ENCODE results near the gene AP3B2. TPM values are rescaled to one million over a fixed set of nuclear protein-coding genes. Genes with fewer than 3 reads are reported as not detected.
"Not testable (repeated sequence)": the region's sequence is repeated elsewhere in the genome, so short reads cannot be mapped to it uniquely, and the experiment has no call there.

Gene AP3B2
- total and polyA plus RNA-seq, 2 donors (not counting 3 experiments of a cell fraction or from before 2014, with no cell fraction given): not detected

- peaks cover 2% of the 10 kb centered on the region for H3K4me1 ChIP-seq (ENCODE audit: control insufficient read depth, extremely low read depth, insufficient read depth, low read length)
- H3K27ac ChIP-seq (ENCODE audit: insufficient read depth, low read depth, low read length): no peak overlapping the region
- no peak for TF ChIP-seq MAX (IDR thresholded peaks at IDR 0.05; ENCODE audit: insufficient read depth, insufficient read length)
- no peak for TF ChIP-seq POLR2AphosphoS5 (IDR thresholded peaks at IDR 0.05; ENCODE audit: insufficient read depth, low read depth, low read length)
- no peak for TF ChIP-seq CTCF (IDR thresholded peaks at IDR 0.05; ENCODE audit: extremely low read depth in 1 of 2, insufficient read depth in 1 of 2, low read depth in 1 of 2, low read length in 2 of 2)
- TF ChIP-seq MYC (IDR thresholded peaks at IDR 0.05; ENCODE audit: low read depth, low read length): no peak
- TF ChIP-seq POLR2A (IDR thresholded peaks at IDR 0.05; ENCODE audit: low read depth, low read length): no peak
- no peak for TF ChIP-seq FOS (IDR thresholded peaks at IDR 0.05; ENCODE audit: borderline replicate concordance, insufficient read depth, low read length)
- no peak for TF ChIP-seq EZH2 (IDR thresholded peaks at IDR 0.05; ENCODE audit: borderline replicate concordance, low read depth, low read length, severe bottlenecking)
- TF ChIP-seq JUN (IDR thresholded peaks at IDR 0.05; ENCODE audit: borderline replicate concordance, insufficient read depth, insufficient read length, low read depth): no peak
- TF ChIP-seq GATA2 (IDR thresholded peaks at IDR 0.05; ENCODE audit: insufficient read depth, insufficient read length, low read depth, low read length): no peak
- no peaks in the 10 kb centered on the region for H4K20me1 ChIP-seq (replicated peaks; ENCODE audit: control insufficient read depth, extremely low read depth, insufficient read depth, low read length)
- BruUV-seq (replicated peaks): no TSS peak
- H2AFZ ChIP-seq (ENCODE audit: low read depth, low read length): peak overlapping the region; percentile 47
- H3K4me3 ChIP-seq (replicated peaks in 1 of 3; ENCODE audit: insufficient read depth in 1 of 3, low read depth in 1 of 3, low read length in 3 of 3): peak overlapping the region in 1 of 3 experiments; percentile 17
- no peak overlapping the region for H3K9ac ChIP-seq (replicated peaks; ENCODE audit: extremely low read depth, insufficient read depth, low read length)
- H3K9me1 ChIP-seq (replicated peaks; ENCODE audit: control insufficient read depth, extremely low read depth, insufficient read depth, low read length): no peaks in the 10 kb centered on the region
- CTCF ChIA-PET: interaction anchor here (0.6 to 1.1 kb wide), 3 partner anchors 41 to 291 kb away, joined by 3 read pairs; no protein-coding TSS in a partner anchor
- POLR2A ChIA-PET: no interaction called here
- no peaks in the 10 kb centered on the region for H3K79me2 ChIP-seq (ENCODE audit: control insufficient read depth, insufficient read depth, low read length)
- no peaks in the 10 kb centered on the region for H3K36me3 ChIP-seq (ENCODE audit: control insufficient read depth in 2 of 2, extremely low read depth in 1 of 2, insufficient read depth in 2 of 2, low read length in 2 of 2)
- intact Hi-C loops (cut with micrococcal nuclease): loop anchor here (1.0 to 2.0 kb wide), 3 partner anchors 41 to 101 kb away; no protein-coding TSS in a partner anchor
- H3K27me3 ChIP-seq (ENCODE audit: control insufficient read depth in 2 of 2, insufficient read depth in 2 of 2, low read length in 2 of 2): no peaks in the 10 kb centered on the region
- no peaks in the 10 kb centered on the region for H3K9me3 ChIP-seq (replicated peaks; ENCODE audit: control insufficient read depth, insufficient read depth, low read length)
- no peak for FAIRE-seq
- dilution Hi-C loops (cut with MboI; ENCODE audit: extremely low pct_ligation_motif_present, low sequenced_read_pairs): no loop called here
- no peak for DNase-seq (ENCODE audit: low read depth, low spot score)
- H3K4me2 ChIP-seq (ENCODE audit: insufficient read depth, low read length): peak overlapping the region; percentile 35
Measured at GRCh38 chr15:82709081-82709420, 624 bp downstream of the AP3B2 start.

GRCh38 chr15:82705856-82706255 is 3.8 kb downstream of the AP3B2 start:
- H3K79me2 ChIP-seq (ENCODE audit: control insufficient read depth, insufficient read depth, low read length); FAIRE-seq; H3K9me3 ChIP-seq (replicated peaks; ENCODE audit: control insufficient read depth, insufficient read depth, low read length); H4K20me1 ChIP-seq (replicated peaks; ENCODE audit: control insufficient read depth, extremely low read depth, insufficient read depth, low read length); H2AFZ ChIP-seq (ENCODE audit: low read depth, low read length); H3K27me3 ChIP-seq (ENCODE audit: control insufficient read depth in 2 of 2, insufficient read depth in 2 of 2, low read length in 2 of 2); H3K27ac ChIP-seq (ENCODE audit: insufficient read depth, low read depth, low read length); H3K4me3 ChIP-seq (replicated peaks in 1 of 3; ENCODE audit: insufficient read depth in 1 of 3, low read depth in 1 of 3, low read length in 3 of 3); DNase-seq (ENCODE audit: low read depth, low spot score); H3K9me1 ChIP-seq (replicated peaks; ENCODE audit: control insufficient read depth, extremely low read depth, insufficient read depth, low read length); intact Hi-C loops (cut with micrococcal nuclease); POLR2A ChIA-PET; H3K4me1 ChIP-seq (ENCODE audit: control insufficient read depth, extremely low read depth, insufficient read depth, low read length); H3K36me3 ChIP-seq (ENCODE audit: control insufficient read depth in 2 of 2, extremely low read depth in 1 of 2, insufficient read depth in 2 of 2, low read length in 2 of 2); H3K4me2 ChIP-seq (ENCODE audit: insufficient read depth, low read length); dilution Hi-C loops (cut with MboI; ENCODE audit: extremely low pct_ligation_motif_present, low sequenced_read_pairs); H3K9ac ChIP-seq (replicated peaks; ENCODE audit: extremely low read depth, insufficient read depth, low read length); BruUV-seq (replicated peaks); CTCF ChIA-PET: not testable (repeated sequence)
